Common myeloid progenitor, CD34-positive (primary cell): ENCODE results near the gene GATA5.

Experiments used
- CTCF ChIA-PET: fragments of 350-600 bp; sonication (Branson Sonifier 250); formaldehyde crosslinking; loops from one replicate; lab custom pipeline; 2021; ENCODE audit warnings: antibody characterized with exemption; lab: Charles Lee
- POLR2A ChIA-PET: fragments of 350-600 bp; sonication (Branson Sonifier 250); formaldehyde crosslinking; loops from one replicate; lab custom pipeline; 2021; ENCODE audit warnings: antibody characterized with exemption; lab: Charles Lee
- DNase-seq, 3 donors: peaks; one replicate each; pipeline versions ENCODE4 v3.0.0 to v3.0.0-alpha.2; 2013
- H3K27ac ChIP-seq, 2 experiments: 1 replicate in 1 of 2; 2 replicates in 1 of 2; pipeline ENCODE4 v1.7.0; 2013; ENCODE audit warnings: inconsistent platforms in 2 of 2, low read length in 2 of 2, mild to moderate bottlenecking in 2 of 2, low read depth in 1 of 2, moderate library complexity in 1 of 2; ENCODE audit not compliant: severe bottlenecking in 2 of 2, insufficient read depth in 1 of 2, poor library complexity in 1 of 2
- H3K27me3 ChIP-seq, 5 experiments: replicated peaks in 2 of 5; 1 replicate in 3 of 5; 2 replicates in 2 of 5; pipeline versions ENCODE4 v1.6.1 to v1.7.0; 2013; ENCODE audit warnings: low read length in 4 of 5, mild to moderate bottlenecking in 2 of 5, moderate library complexity in 2 of 5, inconsistent platforms in 1 of 5; ENCODE audit not compliant: insufficient read depth in 5 of 5, control insufficient read depth in 4 of 5
- H3K36me3 ChIP-seq, 4 experiments: 1 replicate in 2 of 4; 2 replicates in 2 of 4; pipeline versions ENCODE4 v1.6.1 to v1.7.0; 2013; ENCODE audit warnings: low read length in 3 of 4, control low read depth in 1 of 4, mild to moderate bottlenecking in 1 of 4; ENCODE audit not compliant: control insufficient read depth in 4 of 4, insufficient read depth in 4 of 4
- H3K4me1 ChIP-seq, 4 experiments: 1 replicate in 3 of 4; 2 replicates in 1 of 4; pipeline versions ENCODE4 v1.6.1 to v1.7.1; 2013; ENCODE audit warnings: low read length in 3 of 4, mild to moderate bottlenecking in 3 of 4, control low read depth in 1 of 4, inconsistent platforms in 1 of 4, moderate library complexity in 1 of 4; ENCODE audit not compliant: control insufficient read depth in 4 of 4, insufficient read depth in 4 of 4; ENCODE audit errors: control extremely low read depth in 1 of 4
- H3K4me3 ChIP-seq, 7 experiments: 1 replicate in 4 of 7; 2 replicates in 3 of 7; pipeline versions ENCODE4 v1.5.1 to v1.7.0; 2013; ENCODE audit warnings: mild to moderate bottlenecking in 7 of 7, low read length in 6 of 7, moderate library complexity in 6 of 7, inconsistent platforms in 2 of 7, low read depth in 2 of 7, control low read depth in 1 of 7; ENCODE audit not compliant: insufficient read depth in 4 of 7, control insufficient read depth in 1 of 7; ENCODE audit errors: extremely low read depth in 1 of 7
- H3K9me3 ChIP-seq, 5 experiments: 1 replicate in 4 of 5; 2 replicates in 1 of 5; pipeline versions ENCODE4 v1.6.1 to v1.7.1; 2013; ENCODE audit warnings: low read length in 4 of 5, mild to moderate bottlenecking in 2 of 5, inconsistent platforms in 1 of 5, low read depth in 1 of 5, moderate library complexity in 1 of 5; ENCODE audit not compliant: control insufficient read depth in 4 of 5, insufficient read depth in 2 of 5; ENCODE audit errors: control extremely low read depth in 1 of 5
- WGBS: methylation state at CpG from one replicate; pipeline ENCODE4 v1.1.5; 2013; ENCODE audit not compliant: insufficient coverage; 5-methylcytosine and 5-hydroxymethylcytosine counted together

The GATA5 gene

DNA sequence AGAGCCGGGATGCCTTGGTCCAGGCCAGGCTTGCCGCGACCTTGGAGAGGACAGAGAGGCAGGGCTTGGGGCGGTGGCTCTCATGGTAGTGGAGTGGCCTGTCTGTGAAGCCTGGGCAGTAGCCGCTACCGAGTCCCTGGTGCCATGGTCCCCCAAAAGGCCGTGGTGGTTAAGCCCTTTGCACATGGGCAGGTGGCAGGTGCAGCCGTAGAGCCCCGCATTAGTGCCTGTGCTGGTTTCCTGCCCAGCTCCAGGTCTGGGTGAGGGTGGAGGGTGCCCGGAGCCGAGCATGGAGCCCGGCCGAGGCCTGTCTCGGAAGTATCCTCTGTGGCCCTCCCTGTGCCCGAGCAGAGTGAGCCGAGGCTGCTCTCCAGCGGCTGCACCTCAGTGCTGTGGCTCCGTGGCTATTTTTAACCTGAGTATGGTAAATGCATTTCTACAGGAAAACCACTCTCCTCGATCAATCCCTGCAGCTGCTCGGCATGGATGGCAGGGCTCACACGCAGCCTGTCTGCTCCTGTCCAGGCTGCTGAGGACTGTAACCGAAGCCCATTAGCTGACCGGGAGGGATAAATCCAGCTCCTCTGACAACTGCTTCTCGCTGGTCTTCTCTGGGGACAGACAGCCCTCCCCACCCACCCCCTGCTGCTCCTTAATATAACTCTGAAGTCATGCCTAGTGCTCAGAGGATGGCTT, 36.3 kb upstream of the GATA5 start:
- peak in 2 of 3 donors; percentile 58 to 62 for DNase-seq
- peak overlapping the region in 3 of 7 experiments; percentile 13 to 26 (median 24) for H3K4me3 ChIP-seq
- no peaks in the 10 kb centered on the region for H3K27me3 ChIP-seq
- H3K27ac ChIP-seq: no peak overlapping the region
- peaks cover 3 to 38% (median 34%) of the 10 kb centered on the region in 4 experiments for H3K4me1 ChIP-seq
- POLR2A ChIA-PET: no interaction called here
- CTCF ChIA-PET: interaction anchor here (0.7 to 2.6 kb wide), 4 partner anchors 10 to 91 kb away, joined by 3 to 14 read pairs (median 4); no protein-coding TSS in a partner anchor
- no peaks in the 10 kb centered on the region for H3K36me3 ChIP-seq
- WGBS: 17% methylated on average over 20 of the region's 24 CpGs
- no peaks in the 10 kb centered on the region for H3K9me3 ChIP-seq

DNA sequence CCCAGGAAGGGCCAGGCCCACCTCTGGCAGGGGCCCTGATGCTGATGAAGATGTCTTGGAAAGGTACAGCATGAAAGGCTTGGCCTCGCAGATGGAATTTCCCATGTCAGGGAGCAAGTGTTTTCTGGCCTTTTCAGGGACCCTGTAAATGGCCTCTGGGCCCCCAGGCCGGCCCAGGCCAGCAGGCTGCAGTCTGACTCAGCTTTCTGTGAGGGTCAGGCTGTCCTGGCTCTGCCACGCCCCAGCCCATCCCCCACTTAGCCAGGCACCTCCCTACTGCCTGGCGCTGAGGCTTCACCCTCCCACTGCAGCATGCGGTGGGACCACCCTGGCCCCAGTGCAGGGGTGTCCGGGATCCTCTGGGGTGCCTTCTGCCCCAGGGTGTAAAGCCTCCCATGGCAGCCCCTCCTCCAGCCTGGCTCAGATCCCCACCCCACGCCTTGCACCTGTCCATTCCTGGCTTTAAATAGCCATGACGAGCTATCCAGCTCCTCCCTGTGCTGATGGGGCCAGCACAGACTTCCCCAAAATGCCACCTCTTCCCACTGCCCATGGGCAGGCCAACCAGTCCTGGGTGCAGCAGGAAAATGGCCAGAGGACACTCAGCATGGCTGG, 35.6 kb upstream of the GATA5 start:
- Histone ChIP-seq H3K4me3 (no peak overlapping the region), H3K4me1 (peaks cover 3 to 38% (median 34%) of the 10 kb centered on the region in 4 experiments), H3K36me3 (no peaks in the 10 kb centered on the region), H3K9me3 (no peaks in the 10 kb centered on the region), H3K27ac (no peak overlapping the region), H3K27me3 (no peaks in the 10 kb centered on the region)
- WGBS: 84% methylated on average over 8 of the region's 8 CpGs
- ChIA-PET CTCF (interaction anchor here (2.6 kb wide), 1 partner anchor 12 kb away, joined by 14 read pairs; no protein-coding TSS in a partner anchor), POLR2A (no interaction called here)
- no peak for DNase-seq

DNA sequence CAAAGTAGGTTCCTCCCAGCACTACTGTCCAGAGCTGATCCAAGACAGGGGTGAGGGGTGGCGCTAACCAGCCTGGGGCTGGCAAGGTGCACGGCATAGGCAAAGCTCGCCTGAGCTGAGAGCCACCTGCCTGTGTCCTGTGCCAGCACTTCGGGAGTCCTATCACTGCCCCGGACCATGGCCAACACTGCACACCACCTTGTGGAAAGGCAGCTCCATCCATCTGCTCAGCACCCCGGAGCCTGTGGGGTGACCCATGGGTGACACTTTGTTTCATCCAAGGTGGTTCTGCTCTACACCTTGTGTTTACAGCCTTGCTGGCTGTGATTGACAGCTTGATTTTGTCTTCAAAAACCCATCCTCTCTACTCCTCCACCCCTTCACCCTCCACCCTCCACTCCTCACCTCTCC, 32.9 kb upstream of the GATA5 start:
- no peak for DNase-seq
- H3K27me3 ChIP-seq: peaks cover 0 to 2% (median 0%) of the 10 kb centered on the region in 5 experiments
- H3K9me3 ChIP-seq: no peaks in the 10 kb centered on the region
- H3K36me3 ChIP-seq: no peaks in the 10 kb centered on the region
- H3K4me1 ChIP-seq: peaks cover 3 to 26% (median 23%) of the 10 kb centered on the region in 4 experiments
- CTCF ChIA-PET: interaction anchor here (1.0 to 2.0 kb wide), 3 partner anchors 80 to 108 kb away, joined by 3 to 6 read pairs (median 3); no protein-coding TSS in a partner anchor
- no peak overlapping the region for H3K27ac ChIP-seq
- 95% methylated on average over 6 of the region's 6 CpGs for WGBS
- POLR2A ChIA-PET: interaction anchor here (1.0 kb wide), 1 partner anchor 59 kb away, joined by 3 read pairs; no protein-coding TSS in a partner anchor
- no peak overlapping the region for H3K4me3 ChIP-seq

DNA sequence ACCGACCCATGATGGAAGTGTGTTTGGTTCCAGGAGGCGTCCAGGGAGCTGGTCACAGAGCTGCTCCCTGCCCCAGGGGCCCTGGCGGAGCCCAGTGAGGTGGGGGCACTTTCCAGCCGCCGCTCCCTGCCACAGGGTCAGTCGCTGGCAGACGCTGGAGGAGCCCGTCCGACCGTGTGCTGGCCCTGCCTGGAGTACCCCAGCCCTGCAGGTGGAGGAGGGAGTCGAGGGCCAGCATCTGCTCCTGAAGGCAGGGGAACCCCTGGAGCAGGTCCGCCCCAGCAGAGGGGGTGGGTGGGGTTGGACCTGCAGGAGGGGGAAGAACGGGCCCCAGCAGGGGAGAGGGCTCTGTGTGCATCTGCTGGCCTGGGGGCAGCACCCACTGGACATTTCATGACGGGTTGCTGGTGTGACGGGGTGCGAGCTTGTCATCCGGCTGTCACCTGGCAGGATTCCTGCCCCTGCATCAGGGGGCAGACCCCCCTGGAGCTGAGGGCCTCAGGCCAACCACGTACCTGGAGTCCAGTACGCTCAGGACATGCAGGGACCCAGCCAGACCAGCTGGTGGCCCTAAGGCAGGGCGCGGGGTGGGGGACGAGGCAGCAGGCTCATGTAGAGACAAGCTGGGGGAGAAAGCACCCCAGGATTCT, 32.3 kb upstream of the GATA5 start:
- H3K27ac ChIP-seq: no peak overlapping the region
- H3K4me1 ChIP-seq: peaks cover 3 to 21% (median 18%) of the 10 kb centered on the region in 4 experiments
- CTCF ChIA-PET: interaction anchor here (0.7 to 2.0 kb wide), 4 partner anchors 80 to 109 kb away, joined by 3 to 6 read pairs (median 3); no protein-coding TSS in a partner anchor
- H3K9me3 ChIP-seq: no peaks in the 10 kb centered on the region
- no peak for DNase-seq
- 98% methylated on average over 18 of the region's 22 CpGs for WGBS
- POLR2A ChIA-PET: interaction anchor here (1.0 kb wide), 1 partner anchor 59 kb away, joined by 3 read pairs; no protein-coding TSS in a partner anchor
- no peak overlapping the region for H3K4me3 ChIP-seq
- peaks cover 0 to 2% (median 0%) of the 10 kb centered on the region in 5 experiments for H3K27me3 ChIP-seq
- no peaks in the 10 kb centered on the region for H3K36me3 ChIP-seq

DNA sequence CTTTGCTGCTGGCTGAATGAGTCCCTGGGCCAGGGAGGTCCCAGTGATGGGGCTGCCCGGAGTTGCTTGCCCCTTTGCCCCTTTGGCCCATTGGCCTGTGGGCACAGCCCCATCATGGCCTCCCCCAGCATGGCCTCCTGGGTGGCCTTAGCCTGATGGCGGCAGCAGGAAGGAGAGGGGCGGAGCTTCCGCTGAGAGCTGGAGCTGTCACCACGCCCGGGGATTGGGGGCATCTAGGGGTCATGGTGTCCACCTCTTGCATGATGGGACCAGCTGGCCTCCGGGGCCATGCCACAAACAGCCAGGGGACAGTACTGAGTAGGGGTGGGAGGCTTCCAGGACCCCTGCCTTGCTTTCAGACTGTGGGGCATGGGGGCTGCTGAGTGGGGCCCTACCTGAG, 31.5 kb upstream of the GATA5 start:
- Histone ChIP-seq H3K27me3 (peaks cover 0 to 2% (median 0%) of the 10 kb centered on the region in 5 experiments), H3K9me3 (no peaks in the 10 kb centered on the region), H3K27ac (no peak overlapping the region), H3K4me3 (no peak overlapping the region), H3K36me3 (no peaks in the 10 kb centered on the region), H3K4me1 (peaks cover 0 to 14% (median 11%) of the 10 kb centered on the region in 4 experiments)
- no peak for DNase-seq
- ChIA-PET CTCF (interaction anchor here (2.0 kb wide), 1 partner anchor 110 kb away, joined by 6 read pairs; no protein-coding TSS in a partner anchor), POLR2A (no interaction called here)
- WGBS: 91% methylated on average over 7 of the region's 7 CpGs

DNA sequence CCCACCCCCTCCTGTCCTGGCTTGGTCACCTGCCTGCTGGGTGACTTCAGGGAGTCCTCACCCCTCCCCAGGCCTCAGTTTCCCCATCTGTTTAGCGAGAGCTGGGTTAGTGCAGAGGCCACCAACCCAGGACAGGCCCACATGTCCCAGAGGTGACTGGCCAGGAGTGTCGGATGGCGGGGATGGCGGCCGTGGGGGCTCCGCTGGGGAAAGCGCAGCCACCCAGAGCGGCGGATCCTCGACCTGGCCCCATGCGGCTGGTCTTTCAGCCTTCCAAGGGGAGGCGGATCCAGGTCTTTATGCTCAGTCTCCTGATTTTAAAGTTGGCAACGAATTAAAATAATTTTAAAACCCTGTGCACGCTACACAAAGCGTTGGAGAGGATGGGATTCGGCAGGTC, 31.0 kb upstream of the GATA5 start:
- peaks cover 0 to 2% (median 0%) of the 10 kb centered on the region in 5 experiments for H3K27me3 ChIP-seq
- POLR2A ChIA-PET: no interaction called here
- WGBS: 97% methylated on average over 16 of the region's 16 CpGs

More for the DNA sequence above, 31.0 kb upstream of the GATA5 start:
- Histone ChIP-seq H3K4me1 (peaks cover 0 to 13% (median 11%) of the 10 kb centered on the region in 4 experiments), H3K27ac (no peak overlapping the region), H3K4me3 (no peak overlapping the region), H3K36me3 (no peaks in the 10 kb centered on the region), H3K9me3 (no peaks in the 10 kb centered on the region)
- CTCF ChIA-PET: no interaction called here
- no peak for DNase-seq
